Measurements from ENCODE around the gene DCAF6.

GRCh38 chr1:167977245-167977644, 40.8 kb downstream of the DCAF6 start:
- TF ChIP-seq EZH2 (IDR thresholded peaks at IDR 0.05) (no peak), CTCF (IDR thresholded peaks at IDR 0.05) (no peak), EZH2phosphoT487 (IDR thresholded peaks at IDR 0.05) (no peak)
